Ovary (tissue), 9 donors: ENCODE data around the gene SLC1A5. TPM values are rescaled to one million over a fixed set of nuclear protein-coding genes. Genes with fewer than 3 reads are reported as not detected.

Experiments
- DNase-seq, 5 donors: peaks; one replicate each; pipeline ENCODE4 v3.0.0-alpha.2; 2019 to 2020
- H3K27ac ChIP-seq, 2 donors: fragments of 200-600 bp; one replicate each; pipeline versions ENCODE4 v1.5.1 to v1.8.0; 2019 to 2022
- H3K27me3 ChIP-seq: fragments of 200-600 bp; one replicate; pipeline ENCODE4 v1.8.0; 2022
- H3K36me3 ChIP-seq: fragments of 200-600 bp; sonication (generic); one replicate; pipeline ENCODE4 v1.5.1; 2019
- H3K4me1 ChIP-seq: one replicate; pipeline ENCODE4 v1.8.1; 2013; ENCODE audit warnings: mild to moderate bottlenecking, moderate library complexity; ENCODE audit not compliant: insufficient read depth
- H3K4me3 ChIP-seq: fragments of 200-600 bp; sonication (generic); one replicate; pipeline ENCODE4 v1.5.1; 2017
- H3K9me3 ChIP-seq, 2 donors: fragments of 200-600 bp in 1 of 2; sonication (generic) in 1 of 2; one replicate each; pipeline versions ENCODE4 v1.5.1 to v1.8.1; 2013 to 2019; ENCODE audit warnings: mild to moderate bottlenecking in 1 of 2, moderate library complexity in 1 of 2
- CTCF ChIP-seq, 3 donors: fragments of 450-650 bp in 2 of 3; fragments of 200-600 bp in 1 of 3; IDR thresholded peaks; one replicate each; pipeline versions ENCODE4 v1.5.1 to v1.8.0; 2016 to 2022; ENCODE audit warnings: antibody characterized with exemption in 3 of 3, mild to moderate bottlenecking in 1 of 3
- EP300 ChIP-seq: sonication (generic); formaldehyde crosslinking; IDR thresholded peaks from one replicate; pipeline ENCODE4 v1.6.1; 2017; ENCODE audit warnings: antibody characterized with exemption
- POLR2A ChIP-seq: fragments of 450-650 bp; IDR thresholded peaks from one replicate; pipeline ENCODE4 v1.6.1; 2017; ENCODE audit warnings: antibody characterized with exemption, mild to moderate bottlenecking, moderate library complexity
- WGBS, 3 donors: extraction: QIAGEN DNeasy Blood & Tissue Kit in 1 of 3; methylation state at CpG; one replicate each; pipeline versions ENCODE4 v1.1.5 to v1.1.7; 2013 to 2017; 5-methylcytosine and 5-hydroxymethylcytosine counted together
- intact Hi-C, 4 donors: fragments of 100-400 bp; cut with DNase I; formaldehyde crosslinking; loops; one replicate each; pipeline versions ENCODE4 v1.11.0 to v1.15.1; 2022 to 2023
- polyA plus RNA-seq, 2 donors: library from polyadenylated mRNA; stranded (reverse); fragments of 200-250 nt in 1 of 2; fragments of 350-450 nt in 1 of 2; fragmentation: Illumina TruSeq in 1 of 2; extraction: RNeasy Lipid Tissue Mini Kit (QIAGEN cat#74804) in 1 of 2; gene quantifications; one replicate each; pipeline ENCODE4 v1.2.3, GENCODE V29; 2013 to 2014
- total RNA-seq, 7 donors: library from RNA; depleted of rRNA in 2 of 7; stranded (reverse); fragments of >200 nt in 2 of 7; fragmentation: NEBNext Ultra II Directional in 3 of 7; extraction: Animal tissue kit (Norgen Biotek cat#: 25700) in 3 of 7; gene quantifications; one replicate each; pipeline versions ENCODE4 v1.1.0 to v1.2.4, GENCODE V29; 2016 to 2023
- donor health status: DM: no; HTN: no; CAD: no; lungs with moderate emphysema.
- donor health status: DM: no; HTN: no; CAD: no.
- donor health status: Bipolar disorder and iron deficiency.
- donor health status: DM: yes; HTN: yes; CAD: no.
- donor health status: DM: no; HTN: no; CAD: no.
- donor health status: DM: yes; HTN: yes; CAD: no.

Gene SLC1A5
- total and polyA plus RNA-seq, 9 donors: 26.8 to 339 (median 61.6) TPM

GRCh38 chr19:46730187-46730586 lies 58.2 kb downstream of the SLC1A5 start:
- H3K36me3 ChIP-seq: no peaks in the 10 kb centered on the region
- intact Hi-C loops: no loop called here
- H3K4me1 ChIP-seq: no peaks in the 10 kb centered on the region
- H3K4me3 ChIP-seq: no peak overlapping the region
- 86 to 94% (median 88%) methylated on average over 8 to 9 of the region's 9 CpGs for WGBS, 3 donors
- H3K9me3 ChIP-seq: no peaks in the 10 kb centered on the region
- no peak for DNase-seq
- no peaks in the 10 kb centered on the region for H3K27me3 ChIP-seq
- H3K27ac ChIP-seq: no peak overlapping the region
- TF ChIP-seq CTCF (IDR thresholded peaks at IDR 0.05) (no peak), EP300 (no peak), POLR2A (no peak)

GRCh38 chr19:46729696-46730095 lies 58.7 kb downstream of the SLC1A5 start:
- 78 to 88% (median 85%) methylated on average over 7 of the region's 7 CpGs for WGBS, 3 donors
- intact Hi-C loops: loop anchor here in 1 of 4 donors (2.0 kb wide), 1 partner anchor 25 kb away; no protein-coding TSS in a partner anchor
- no peaks in the 10 kb centered on the region for H3K4me1 ChIP-seq
- H3K36me3 ChIP-seq: no peaks in the 10 kb centered on the region
- no peak for TF ChIP-seq EP300
- no peak for TF ChIP-seq POLR2A
- TF ChIP-seq CTCF (IDR thresholded peaks at IDR 0.05): no peak
- H3K4me3 ChIP-seq: no peak overlapping the region
- no peaks in the 10 kb centered on the region for H3K9me3 ChIP-seq
- no peak for DNase-seq
- no peaks in the 10 kb centered on the region for H3K27me3 ChIP-seq
- H3K27ac ChIP-seq: no peak overlapping the region

GRCh38 chr19:46728693-46729339 lies 59.6 kb downstream of the SLC1A5 start:
- H3K27me3 ChIP-seq: no peaks in the 10 kb centered on the region
- no peaks in the 10 kb centered on the region for H3K36me3 ChIP-seq
- no peak overlapping the region for H3K4me3 ChIP-seq
- no peaks in the 10 kb centered on the region for H3K9me3 ChIP-seq
- 24 to 34% (median 28%) methylated on average over 20 of the region's 20 CpGs for WGBS, 3 donors
- peak; percentile 81 to 97 (median 89) for TF ChIP-seq CTCF (IDR thresholded peaks at IDR 0.05)
- TF ChIP-seq POLR2A: no peak
- intact Hi-C loops: loop anchor here in 1 of 4 donors (2.0 kb wide), 1 partner anchor 24 kb away; no protein-coding TSS in a partner anchor
- H3K27ac ChIP-seq: peak overlapping the region; percentile 6 to 39
- peak; percentile 65 to 86 (median 81) for DNase-seq
- H3K4me1 ChIP-seq: no peaks in the 10 kb centered on the region

- peak; percentile 48 to 73 (median 56) for DNase-seq
- intact Hi-C loops: loop anchor here in 1 of 4 donors (2.0 kb wide), 1 partner anchor 23 kb away; no protein-coding TSS in a partner anchor
- peak overlapping the region; percentile 6 to 39 for H3K27ac ChIP-seq
- H3K36me3 ChIP-seq: no peaks in the 10 kb centered on the region
- no peaks in the 10 kb centered on the region for H3K9me3 ChIP-seq
- H3K4me1 ChIP-seq: no peaks in the 10 kb centered on the region
- 20 to 35% (median 22%) methylated on average over 13 to 14 of the region's 14 CpGs for WGBS, 3 donors
- H3K4me3 ChIP-seq: no peak overlapping the region
- no peak for TF ChIP-seq CTCF (IDR thresholded peaks at IDR 0.05)
- TF ChIP-seq POLR2A: no peak
- no peak for TF ChIP-seq EP300
- no peaks in the 10 kb centered on the region for H3K27me3 ChIP-seq
Observed at GRCh38 chr19:46728208-46728607, 60.2 kb downstream of the SLC1A5 start.
